ENCODE measurements around the gene NPIPB2.

GRCh38 chr16:11946433-11946832 lies 4.6 kb upstream of the NPIPB2 start:
- TF ChIP-seq EP300 (IDR thresholded peaks at IDR 0.05) (no peak), CTCF (IDR thresholded peaks at IDR 0.05) (no peak)
